ENCODE results near the gene FBXL16.

DNA sequence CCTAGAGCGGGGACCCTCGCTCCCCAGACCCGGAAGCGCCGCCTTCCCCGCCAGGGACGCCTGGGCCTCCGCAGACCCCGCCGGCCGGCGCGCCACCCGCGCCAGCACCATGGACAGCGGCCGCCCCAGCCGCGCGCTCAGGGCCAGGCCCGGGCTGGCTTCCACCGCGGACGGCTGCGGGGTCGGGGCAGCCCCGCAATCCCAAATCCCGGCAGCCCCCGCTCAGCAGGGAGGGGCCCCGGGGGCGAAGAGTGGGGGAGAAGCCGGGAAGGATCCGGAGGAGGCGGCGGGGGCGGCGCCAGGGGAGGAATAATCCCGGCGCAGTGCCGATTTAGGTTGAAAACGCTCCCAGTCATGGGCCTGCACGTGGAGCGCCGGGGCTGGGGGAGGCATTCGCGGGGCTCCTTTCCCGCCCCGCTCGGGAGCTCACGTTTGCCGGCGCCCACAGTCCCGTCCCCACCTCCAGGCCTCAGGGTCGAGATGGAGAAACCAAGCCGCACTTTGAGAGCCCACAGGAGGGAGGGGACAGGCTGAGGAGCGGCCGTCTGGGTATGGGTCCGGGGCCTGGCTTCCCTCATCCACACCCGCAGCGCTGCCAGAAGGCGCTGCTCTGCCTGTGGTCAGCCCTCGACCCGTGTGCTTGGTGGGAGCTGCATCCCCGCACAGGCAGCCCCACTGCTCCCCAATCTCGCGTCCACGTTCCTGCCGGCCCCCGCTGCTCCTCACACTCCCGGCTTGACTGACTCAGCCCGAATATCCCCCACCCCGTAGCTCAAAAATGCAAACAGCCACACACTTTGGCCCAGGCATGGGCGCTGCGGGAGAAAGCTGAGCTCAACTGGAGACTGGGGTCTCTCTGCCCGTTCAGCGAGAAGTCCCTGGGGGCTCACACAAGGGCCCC is 4.7 kb downstream of the FBXL16 start:
- TF ChIP-seq, protein P1, sequence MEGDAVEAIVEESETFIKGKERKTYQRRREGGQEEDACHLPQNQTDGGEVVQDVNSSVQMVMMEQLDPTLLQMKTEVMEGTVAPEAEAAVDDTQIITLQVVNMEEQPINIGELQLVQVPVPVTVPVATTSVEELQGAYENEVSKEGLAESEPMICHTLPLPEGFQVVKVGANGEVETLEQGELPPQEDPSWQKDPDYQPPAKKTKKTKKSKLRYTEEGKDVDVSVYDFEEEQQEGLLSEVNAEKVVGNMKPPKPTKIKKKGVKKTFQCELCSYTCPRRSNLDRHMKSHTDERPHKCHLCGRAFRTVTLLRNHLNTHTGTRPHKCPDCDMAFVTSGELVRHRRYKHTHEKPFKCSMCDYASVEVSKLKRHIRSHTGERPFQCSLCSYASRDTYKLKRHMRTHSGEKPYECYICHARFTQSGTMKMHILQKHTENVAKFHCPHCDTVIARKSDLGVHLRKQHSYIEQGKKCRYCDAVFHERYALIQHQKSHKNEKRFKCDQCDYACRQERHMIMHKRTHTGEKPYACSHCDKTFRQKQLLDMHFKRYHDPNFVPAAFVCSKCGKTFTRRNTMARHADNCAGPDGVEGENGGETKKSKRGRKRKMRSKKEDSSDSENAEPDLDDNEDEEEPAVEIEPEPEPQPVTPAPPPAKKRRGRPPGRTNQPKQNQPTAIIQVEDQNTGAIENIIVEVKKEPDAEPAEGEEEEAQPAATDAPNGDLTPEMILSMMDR (conservative IDR thresholded peaks at IDR 0.05) = no peak
- no peak for TF ChIP-seq EZH2 (IDR thresholded peaks at IDR 0.05; ENCODE audit: low read depth)

Data from PC-9 (cell line).